ENCODE results near the gene NNT.
"Not testable (repeated sequence)": the region's sequence is repeated elsewhere in the genome, so short reads cannot be mapped to it uniquely, and the experiment has no call there.

The NNT gene

GRCh38 chr5:43702815-43703214 lies 99.8 kb downstream of the NNT start:
- intact Hi-C loops (cut with micrococcal nuclease): no loop called here
- peaks cover 52% of the 10 kb centered on the region for H3K36me3 Mint-ChIP-seq (ENCODE audit: low read depth)
- no peaks in the 10 kb centered on the region for H3K27me3 Mint-ChIP-seq
- H3K9me3 Mint-ChIP-seq: no peaks in the 10 kb centered on the region
- H3K4me3 Mint-ChIP-seq: no peak overlapping the region
- no peaks in the 10 kb centered on the region for H3K4me1 Mint-ChIP-seq (ENCODE audit: low read depth)
- H3K27ac Mint-ChIP-seq: no peak overlapping the region

GRCh38 chr5:43704243-43704642 lies 101.3 kb downstream of the NNT start:
- Mint-ChIP-seq H3K4me3 (no peak overlapping the region), H3K9me3 (no peaks in the 10 kb centered on the region), H3K36me3 (ENCODE audit: low read depth) (peaks cover 52% of the 10 kb centered on the region), H3K4me1 (ENCODE audit: low read depth) (no peaks in the 10 kb centered on the region), H3K27ac (no peak overlapping the region), H3K27me3 (no peaks in the 10 kb centered on the region)
- intact Hi-C loops (cut with micrococcal nuclease): no loop called here

GRCh38 chr5:43706576-43706975 lies 103.6 kb downstream of the NNT start:
- H3K4me3 Mint-ChIP-seq; intact Hi-C loops (cut with micrococcal nuclease); H3K9me3 Mint-ChIP-seq; H3K4me1 Mint-ChIP-seq (ENCODE audit: low read depth); H3K27me3 Mint-ChIP-seq; H3K27ac Mint-ChIP-seq: not testable (repeated sequence)
- peaks cover 43% of the 10 kb centered on the region for H3K36me3 Mint-ChIP-seq (ENCODE audit: low read depth)

GRCh38 chr5:43711496-43711895 lies 108.5 kb downstream of the NNT start:
- Mint-ChIP-seq H3K9me3 (no peaks in the 10 kb centered on the region), H3K4me3 (no peak overlapping the region), H3K4me1 (ENCODE audit: low read depth) (no peaks in the 10 kb centered on the region), H3K27me3 (no peaks in the 10 kb centered on the region), H3K36me3 (ENCODE audit: low read depth) (peaks cover 12% of the 10 kb centered on the region), H3K27ac (no peak overlapping the region)
- intact Hi-C loops (cut with micrococcal nuclease): no loop called here

- Mint-ChIP-seq H3K27me3 (no peaks in the 10 kb centered on the region), H3K27ac (no peak overlapping the region), H3K9me3 (no peaks in the 10 kb centered on the region), H3K4me1 (ENCODE audit: low read depth) (no peaks in the 10 kb centered on the region), H3K36me3 (ENCODE audit: low read depth) (peaks cover 10% of the 10 kb centered on the region), H3K4me3 (no peak overlapping the region)
- intact Hi-C loops (cut with micrococcal nuclease): no loop called here
These were observed 109.1 kb downstream of the NNT start for GRCh38 chr5:43712081-43712480.

- H3K9me3 Mint-ChIP-seq: peaks cover 22% of the 10 kb centered on the region
- H3K36me3 Mint-ChIP-seq (ENCODE audit: low read depth); H3K27ac Mint-ChIP-seq; H3K4me1 Mint-ChIP-seq (ENCODE audit: low read depth); H3K4me3 Mint-ChIP-seq; intact Hi-C loops (cut with micrococcal nuclease); H3K27me3 Mint-ChIP-seq: not testable (repeated sequence)
These were observed 116.8 kb downstream of the NNT start for GRCh38 chr5:43719783-43720182.

GRCh38 chr5:43728581-43728980 lies 125.6 kb downstream of the NNT start:
- intact Hi-C loops (cut with micrococcal nuclease): no loop called here
- Mint-ChIP-seq H3K27ac (no peak overlapping the region), H3K27me3 (peaks cover 9% of the 10 kb centered on the region), H3K4me1 (ENCODE audit: low read depth) (peaks cover 5% of the 10 kb centered on the region), H3K4me3 (no peak overlapping the region), H3K36me3 (ENCODE audit: low read depth) (no peaks in the 10 kb centered on the region), H3K9me3 (peaks cover 9% of the 10 kb centered on the region)

GRCh38 chr5:43729846-43730478 lies 127.0 kb downstream of the NNT start:
- peaks cover 5% of the 10 kb centered on the region for H3K4me1 Mint-ChIP-seq (ENCODE audit: low read depth)
- H3K4me3 Mint-ChIP-seq: no peak overlapping the region
- intact Hi-C loops (cut with micrococcal nuclease): loop anchor here (5.0 kb wide), 1 partner anchor 1042 kb away; no protein-coding TSS in a partner anchor
- peaks cover 9% of the 10 kb centered on the region for H3K27me3 Mint-ChIP-seq
- H3K27ac Mint-ChIP-seq: no peak overlapping the region
- H3K9me3 Mint-ChIP-seq: peaks cover 9% of the 10 kb centered on the region
- H3K36me3 Mint-ChIP-seq (ENCODE audit: low read depth): no peaks in the 10 kb centered on the region

GRCh38 chr5:43730832-43731342 lies 127.9 kb downstream of the NNT start:
- Mint-ChIP-seq H3K4me1 (ENCODE audit: low read depth) (peaks cover 5% of the 10 kb centered on the region), H3K27me3 (peaks cover 9% of the 10 kb centered on the region), H3K4me3 (no peak overlapping the region), H3K36me3 (ENCODE audit: low read depth) (no peaks in the 10 kb centered on the region), H3K9me3 (peaks cover 9% of the 10 kb centered on the region), H3K27ac (no peak overlapping the region)
- intact Hi-C loops (cut with micrococcal nuclease): loop anchor here (5.0 kb wide), 1 partner anchor 1041 kb away; no protein-coding TSS in a partner anchor

- peaks cover 9% of the 10 kb centered on the region for H3K27me3 Mint-ChIP-seq
- peaks cover 5% of the 10 kb centered on the region for H3K4me1 Mint-ChIP-seq (ENCODE audit: low read depth)
- H3K36me3 Mint-ChIP-seq (ENCODE audit: low read depth): no peaks in the 10 kb centered on the region
- intact Hi-C loops (cut with micrococcal nuclease): loop anchor here (5.0 kb wide), 1 partner anchor 1041 kb away; no protein-coding TSS in a partner anchor
- no peak overlapping the region for H3K4me3 Mint-ChIP-seq
- no peak overlapping the region for H3K27ac Mint-ChIP-seq
- peaks cover 9% of the 10 kb centered on the region for H3K9me3 Mint-ChIP-seq
These were observed 128.6 kb downstream of the NNT start for GRCh38 chr5:43731573-43731972.

GRCh38 chr5:43745923-43746548 lies 143.1 kb downstream of the NNT start:
- intact Hi-C loops (cut with micrococcal nuclease); H3K4me3 Mint-ChIP-seq; H3K36me3 Mint-ChIP-seq (ENCODE audit: low read depth); H3K27me3 Mint-ChIP-seq; H3K4me1 Mint-ChIP-seq (ENCODE audit: low read depth); H3K27ac Mint-ChIP-seq: not testable (repeated sequence)
- peaks cover 23% of the 10 kb centered on the region for H3K9me3 Mint-ChIP-seq

- Mint-ChIP-seq H3K27me3 (no peaks in the 10 kb centered on the region), H3K36me3 (ENCODE audit: low read depth) (no peaks in the 10 kb centered on the region), H3K4me3 (no peak overlapping the region), H3K4me1 (ENCODE audit: low read depth) (no peaks in the 10 kb centered on the region), H3K9me3 (peaks cover 38% of the 10 kb centered on the region), H3K27ac (no peak overlapping the region)
- intact Hi-C loops (cut with micrococcal nuclease): no loop called here
These were observed 147.8 kb downstream of the NNT start for GRCh38 chr5:43750809-43751208.

GRCh38 chr5:43753069-43753468 lies 150.1 kb downstream of the NNT start:
- Mint-ChIP-seq H3K4me3 (no peak overlapping the region), H3K9me3 (peaks cover 31% of the 10 kb centered on the region), H3K27me3 (no peaks in the 10 kb centered on the region), H3K4me1 (ENCODE audit: low read depth) (no peaks in the 10 kb centered on the region), H3K36me3 (ENCODE audit: low read depth) (no peaks in the 10 kb centered on the region), H3K27ac (no peak overlapping the region)
- intact Hi-C loops (cut with micrococcal nuclease): no loop called here
